ENCODE measurements around the gene SLC17A7. TPM values are rescaled to one million over a fixed set of nuclear protein-coding genes. Genes with fewer than 3 reads are reported as not detected.

SLC17A7 gene
- total RNA-seq, 1 donor from 2014 or later: 0.99 TPM

- intact Hi-C loops (cut with micrococcal nuclease): no loop called here
- H3K9me3 ChIP-seq (replicated peaks): no peaks in the 10 kb centered on the region
- peaks cover 100% of the 10 kb centered on the region for H3K27me3 ChIP-seq (ENCODE audit: low read depth)
- H3K4me3 ChIP-seq: no peak overlapping the region
- H3K27ac ChIP-seq (replicated peaks): no peak overlapping the region
- TF ChIP-seq CTCF (IDR thresholded peaks at IDR 0.05; ENCODE audit: borderline replicate concordance): no peak
- H3K36me3 ChIP-seq: no peaks in the 10 kb centered on the region
- peaks cover 18% of the 10 kb centered on the region for H3K4me1 ChIP-seq
- no peak for DNase-seq
Observed at GRCh38 chr19:49430172-49430677, 11.1 kb downstream of the SLC17A7 start.

- intact Hi-C loops (cut with micrococcal nuclease): no loop called here
- peaks cover 20% of the 10 kb centered on the region for H3K4me1 ChIP-seq
- no peaks in the 10 kb centered on the region for H3K9me3 ChIP-seq (replicated peaks)
- H3K36me3 ChIP-seq: no peaks in the 10 kb centered on the region
- no peak for DNase-seq
- H3K4me3 ChIP-seq: peak overlapping the region; percentile 36
- no peak for TF ChIP-seq CTCF (IDR thresholded peaks at IDR 0.05; ENCODE audit: borderline replicate concordance)
- H3K27ac ChIP-seq (replicated peaks): no peak overlapping the region
- peaks cover 100% of the 10 kb centered on the region for H3K27me3 ChIP-seq (ENCODE audit: low read depth)
Observed at GRCh38 chr19:49428547-49429451, 12.5 kb downstream of the SLC17A7 start.

- Histone ChIP-seq H3K4me1 (peaks cover 28% of the 10 kb centered on the region), H3K9me3 (replicated peaks) (no peaks in the 10 kb centered on the region), H3K27me3 (ENCODE audit: low read depth) (peaks cover 100% of the 10 kb centered on the region), H3K27ac (replicated peaks) (no peak overlapping the region), H3K36me3 (no peaks in the 10 kb centered on the region), H3K4me3 (peak overlapping the region; percentile 36)
- TF ChIP-seq CTCF (IDR thresholded peaks at IDR 0.05; ENCODE audit: borderline replicate concordance): no peak
- intact Hi-C loops (cut with micrococcal nuclease): no loop called here
- no peak for DNase-seq
Observed at GRCh38 chr19:49427855-49428546, 13.3 kb downstream of the SLC17A7 start.

- Histone ChIP-seq H3K27ac (replicated peaks) (no peak overlapping the region), H3K4me3 (no peak overlapping the region), H3K4me1 (peaks cover 34% of the 10 kb centered on the region), H3K9me3 (replicated peaks) (no peaks in the 10 kb centered on the region), H3K36me3 (no peaks in the 10 kb centered on the region), H3K27me3 (ENCODE audit: low read depth) (peaks cover 100% of the 10 kb centered on the region)
- TF ChIP-seq CTCF (IDR thresholded peaks at IDR 0.05; ENCODE audit: borderline replicate concordance): no peak
- DNase-seq: no peak
- intact Hi-C loops (cut with micrococcal nuclease): no loop called here
Observed at GRCh38 chr19:49427339-49427738, 14.0 kb downstream of the SLC17A7 start.

GRCh38 chr19:49425922-49426592, 15.3 kb downstream of the SLC17A7 start:
- Histone ChIP-seq H3K4me3 (no peak overlapping the region), H3K27ac (replicated peaks) (no peak overlapping the region), H3K4me1 (peaks cover 47% of the 10 kb centered on the region), H3K9me3 (replicated peaks) (no peaks in the 10 kb centered on the region), H3K27me3 (ENCODE audit: low read depth) (peaks cover 100% of the 10 kb centered on the region), H3K36me3 (no peaks in the 10 kb centered on the region)
- no peak for DNase-seq
- intact Hi-C loops (cut with micrococcal nuclease): no loop called here
- TF ChIP-seq CTCF (IDR thresholded peaks at IDR 0.05; ENCODE audit: borderline replicate concordance): no peak

All from left ventricle myocardium inferior (tissue), 1 donor.